Brain microvascular endothelial cell (primary cell): ENCODE data around the gene TACC3.

Experiments used
- DNase-seq: peaks from one replicate; pipeline ENCODE4 v3.0.0-alpha.2; 2020
- H3K27ac ChIP-seq: fragments of 250-450 bp; sonication (Bioruptor Pico); 2 replicates; pipeline ENCODE4 v1.5.1; 2020; ENCODE audit warnings: mild to moderate bottlenecking, moderate library complexity
- H3K27me3 ChIP-seq: fragments of 250-450 bp; sonication (Bioruptor Pico); replicated peaks from 2 replicates; pipeline ENCODE4 v1.5.1; 2020; ENCODE audit warnings: mild to moderate bottlenecking
- H3K36me3 ChIP-seq: fragments of 250-450 bp; sonication (Bioruptor Pico); replicated peaks from 2 replicates; pipeline ENCODE4 v1.5.1; 2020; ENCODE audit warnings: mild to moderate bottlenecking
- H3K4me3 ChIP-seq: 2 replicates; pipeline ENCODE4 v1.5.1; 2011; ENCODE audit warnings: low read depth, mild to moderate bottlenecking, control low read depth, low read length, moderate library complexity
- CTCF ChIP-seq: IDR thresholded peaks from 2 replicates; pipeline ENCODE4 v1.5.1; 2011; ENCODE audit warnings: low read depth, mild to moderate bottlenecking, moderate library complexity, low read length, control low read depth, inconsistent platforms; ENCODE audit errors: missing control alignments
- in situ Hi-C: cut with HindIII; loops from 2 replicates; pipeline ENCODE4 v1.10.0; 2017; ENCODE audit warnings: low sequenced_read_pairs, low pct_ligation_motif_present

The TACC3 gene

GRCh38 chr4:1752284-1753041 lies 31.1 kb downstream of the TACC3 start:
- no peak for DNase-seq

GRCh38 chr4:1753294-1753696 lies 32.0 kb downstream of the TACC3 start:
- DNase-seq = no peak
- TF ChIP-seq CTCF = no peak
- Histone ChIP-seq H3K27ac (no peak overlapping the region), H3K27me3 (no peaks in the 10 kb centered on the region), H3K4me3 (no peak overlapping the region), H3K36me3 (no peaks in the 10 kb centered on the region)
- in situ Hi-C loops = no loop called here

More at GRCh38 chr4:1752284-1753041, 31.1 kb downstream of the TACC3 start:
- Histone ChIP-seq H3K36me3 (no peaks in the 10 kb centered on the region), H3K27me3 (no peaks in the 10 kb centered on the region), H3K4me3 (no peak overlapping the region), H3K27ac (no peak overlapping the region)
- no peak for TF ChIP-seq CTCF
- in situ Hi-C loops = no loop called here

GRCh38 chr4:1753697-1754311 lies 32.5 kb downstream of the TACC3 start:
- no peaks in the 10 kb centered on the region for H3K27me3 ChIP-seq
- no peak overlapping the region for H3K4me3 ChIP-seq
- no peaks in the 10 kb centered on the region for H3K36me3 ChIP-seq
- no peak overlapping the region for H3K27ac ChIP-seq
- no peak for DNase-seq
- in situ Hi-C loops = no loop called here
- TF ChIP-seq CTCF = no peak

GRCh38 chr4:1754336-1754735 lies 33.0 kb downstream of the TACC3 start:
- Histone ChIP-seq H3K4me3 (no peak overlapping the region), H3K27ac (no peak overlapping the region), H3K27me3 (no peaks in the 10 kb centered on the region), H3K36me3 (no peaks in the 10 kb centered on the region)
- TF ChIP-seq CTCF = no peak
- in situ Hi-C loops = no loop called here
- DNase-seq = no peak

GRCh38 chr4:1755297-1755696 lies 34.0 kb downstream of the TACC3 start:
- H3K27ac ChIP-seq = no peak overlapping the region
- H3K36me3 ChIP-seq = no peaks in the 10 kb centered on the region
- H3K4me3 ChIP-seq = no peak overlapping the region
- DNase-seq = no peak
- no peaks in the 10 kb centered on the region for H3K27me3 ChIP-seq
- TF ChIP-seq CTCF = no peak
- in situ Hi-C loops = no loop called here
